HepG2 (cell line): Measurements from ENCODE around the gene PGP. TPM values are rescaled to one million over a fixed set of nuclear protein-coding genes. Genes with fewer than 3 reads are reported as not detected.
A peak's percentile ranks its signal among the peaks of the same experiment; 100 is the strongest.

Experiments used
- ASH2L ChIP-seq: fragments of 300-600, 200-600 bp; sonication (generic); IDR thresholded peaks from 2 replicates; pipeline ENCODE4 v1.7.0; 2017; ENCODE audit warnings: low read depth, mild to moderate bottlenecking, moderate library complexity, mixed read lengths, low read length; ENCODE audit not compliant: insufficient read length
- CCDC6 ChIP-seq: sonication (generic); formaldehyde crosslinking; IDR thresholded peaks from 2 replicates; pipeline ENCODE4 v1.8.1; 2022; ENCODE audit warnings: mild to moderate bottlenecking, missing genetic modification reagents, moderate library complexity
- CEBPG ChIP-seq: IDR thresholded peaks from 2 replicates; pipeline ENCODE4 v1.6.1; 2016
- FOXA3 ChIP-seq: IDR thresholded peaks from 2 replicates; pipeline ENCODE4 v1.6.1; 2016; ENCODE audit warnings: missing genetic modification reagents, missing compliant biosample characterization
- GATAD2A ChIP-seq: IDR thresholded peaks from 2 replicates; pipeline ENCODE4 v1.6.1; 2016
- KDM5A ChIP-seq: fragments of 200-600 bp; sonication (generic); IDR thresholded peaks from 2 replicates; pipeline ENCODE4 v1.7.0; 2018; ENCODE audit warnings: antibody characterized with exemption, mild to moderate bottlenecking, low read length, borderline replicate concordance
- MNT ChIP-seq: fragments of 450-650 bp; IDR thresholded peaks from 2 replicates; pipeline ENCODE4 v1.6.1; 2016
- POGK ChIP-seq: sonication (generic); formaldehyde crosslinking; conservative IDR thresholded peaks from 2 replicates; pipeline ENCODE4 v1.8.0; 2022; ENCODE audit warnings: mild to moderate bottlenecking, moderate library complexity, missing genetic modification reagents
- POLR2G ChIP-seq: fragments of 200-400 bp; formaldehyde crosslinking; IDR thresholded peaks from 2 replicates; pipeline ENCODE4 v1.6.1; 2018; ENCODE audit warnings: mild to moderate bottlenecking, low read depth, low read length, moderate library complexity
- RERE ChIP-seq: IDR thresholded peaks from 2 replicates; pipeline ENCODE4 v1.6.1; 2016; ENCODE audit warnings: low read depth, missing genetic modification reagents, missing compliant biosample characterization
- RXRB ChIP-seq: IDR thresholded peaks from 2 replicates; pipeline ENCODE4 v1.6.1; 2016; ENCODE audit warnings: borderline replicate concordance, missing genetic modification reagents, missing compliant biosample characterization
- SKI ChIP-seq: fragments of 450-650 bp; IDR thresholded peaks from one replicate; pipeline ENCODE4 v1.6.1; 2018; ENCODE audit warnings: mild to moderate bottlenecking; ENCODE audit not compliant: partially characterized antibody
- TBX2 ChIP-seq: sonication (generic); formaldehyde crosslinking; IDR thresholded peaks from 2 replicates; pipeline ENCODE4 v1.5.0; 2020; ENCODE audit warnings: missing genetic modification reagents, mild to moderate bottlenecking, borderline replicate concordance
- ZMYM2 ChIP-seq: sonication (generic); formaldehyde crosslinking; IDR thresholded peaks from 2 replicates; pipeline ENCODE4 v1.8.0; 2022; ENCODE audit warnings: mild to moderate bottlenecking, missing genetic modification reagents
- ZNF331 ChIP-seq: sonication (generic); formaldehyde crosslinking; IDR thresholded peaks from 2 replicates; pipeline ENCODE4 v1.4.0; 2020; ENCODE audit warnings: missing genetic modification reagents
- ZNF691 ChIP-seq: sonication (generic); formaldehyde crosslinking; IDR thresholded peaks from 2 replicates; pipeline ENCODE4 v1.4.0; 2020; ENCODE audit warnings: missing genetic modification reagents, low read depth, mild to moderate bottlenecking, borderline replicate concordance
- ZNF782 ChIP-seq: sonication (generic); formaldehyde crosslinking; IDR thresholded peaks from 2 replicates; pipeline ENCODE4 v1.4.0; 2020; ENCODE audit warnings: missing genetic modification reagents, mild to moderate bottlenecking, borderline replicate concordance
- ZSCAN25 ChIP-seq: sonication (generic); formaldehyde crosslinking; IDR thresholded peaks from 2 replicates; pipeline ENCODE4 v1.8.0; 2022; ENCODE audit warnings: mild to moderate bottlenecking, missing genetic modification reagents
- ZSCAN9 ChIP-seq: IDR thresholded peaks from 2 replicates; pipeline ENCODE4 v1.6.1; 2016; ENCODE audit warnings: borderline replicate concordance
- polyA plus RNA-seq, 8 experiments: library from polyadenylated mRNA; depleted of rRNA in 3 of 8; stranded (reverse) in 7 of 8; unstranded in 1 of 8; fragments of >200 nt; fragmentation: Illumina TruSeq in 4 of 8; extraction: Trizol in 4 of 8; gene quantifications; 2 replicates each; pipeline versions ENCODE4 v1.2.1 to v1.2.3, GENCODE V29; 2011 to 2016; ENCODE audit warnings: low read depth in 4 of 8, missing spikeins in 1 of 8, mixed read lengths in 1 of 8; ENCODE audit not compliant: insufficient read depth in 1 of 8
- total RNA-seq, 5 experiments: library from RNA; depleted of rRNA; stranded (reverse); fragments of >200 nt; fragmentation: Illumina TruSeq; extraction: Trizol; gene quantifications; 2 replicates each; pipeline ENCODE4 v1.2.3, GENCODE V29; 2016; ENCODE audit warnings: low read depth in 1 of 5
- TF ChIP-seq, protein P1 (sequence below): IDR thresholded peaks from 2 replicates; pipeline ENCODE4 v1.6.1; 2016; ENCODE audit warnings: missing genetic modification reagents, missing compliant biosample characterization

Gene PGP
- total and polyA plus RNA-seq, 2 of the 13 experiments (the other 11 are each of a cell fraction or from before 2014, with no cell fraction given), result 7.3 to 18.3 TPM

GRCh38 chr16:2226245-2226793, 11.7 kb upstream of the PGP start (continued):
- TF ChIP-seq RXRB (peak; percentile 88), ZNF331 (CRISPR knock-in tag) (peak; percentile 27; the same call in 1 of the 2 replicates), GATAD2A (CRISPR knock-in tag) (peak; percentile 83), FOXA3 (CRISPR knock-in tag) (peak; percentile 96), ZNF782 (CRISPR knock-in tag) (no peak), ASH2L (no peak), KDM5A (no peak; the same call in 1 of the 2 replicates), ZSCAN9 (CRISPR knock-in tag) (0 out of 2 replicates have a peak, but pooled peaks have one; percentile 38), ZSCAN25 (peak; percentile 47; the same call in 1 of the 2 replicates), ZMYM2 (0 out of 2 replicates have a peak, but pooled peaks have one; percentile 37), CCDC6 (CRISPR knock-in tag) (peak; percentile 20; the same call in 1 of the 2 replicates), TBX2 (CRISPR knock-in tag) (peak; percentile 69), RERE (peak; percentile 81), CEBPG (0 out of 2 replicates have a peak, but pooled peaks have one; percentile 21), POGK (CRISPR knock-in tag) (0 out of 2 replicates have a peak, but pooled peaks have one; percentile 52), ZNF691 (CRISPR knock-in tag) (0 out of 2 replicates have a peak, but pooled peaks have one; percentile 36), POLR2G (no peak), SKI (peak; percentile 95), MNT (no peak)
- TF ChIP-seq, protein P1, sequence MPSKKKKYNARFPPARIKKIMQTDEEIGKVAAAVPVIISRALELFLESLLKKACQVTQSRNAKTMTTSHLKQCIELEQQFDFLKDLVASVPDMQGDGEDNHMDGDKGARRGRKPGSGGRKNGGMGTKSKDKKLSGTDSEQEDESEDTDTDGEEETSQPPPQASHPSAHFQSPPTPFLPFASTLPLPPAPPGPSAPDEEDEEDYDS, result peak; percentile 54; the same call in 1 of the 2 replicates
